Progenitor cell of endocrine pancreas (in vitro differentiated cells): Measurements from ENCODE around the gene TPP1. TPM values are rescaled to one million over a fixed set of nuclear protein-coding genes. Genes with fewer than 3 reads are reported as not detected.
A peak's percentile ranks its signal among the peaks of the same experiment; 100 is the strongest.

Experiments
- DNase-seq: peaks from one replicate; pipeline ENCODE4 v3.0.0; 2021; ENCODE audit warnings: low spot score; ENCODE audit not compliant: unreplicated experiment
- H3K27ac Mint-ChIP-seq: 2 replicates; pipeline ENCODE4 v1.8.0; 2021; ENCODE audit warnings: mild to moderate bottlenecking, moderate library complexity, mixed read lengths
- H3K27me3 Mint-ChIP-seq: 2 replicates; pipeline ENCODE4 v1.8.0; 2021; ENCODE audit warnings: mixed read lengths
- H3K36me3 Mint-ChIP-seq: 2 replicates; pipeline ENCODE4 v1.8.0; 2022; ENCODE audit warnings: mixed read lengths; ENCODE audit not compliant: insufficient read depth
- H3K4me1 Mint-ChIP-seq: 2 replicates; pipeline ENCODE4 v1.8.0; 2021; ENCODE audit warnings: low read depth, mixed read lengths
- H3K4me3 Mint-ChIP-seq: 2 replicates; pipeline ENCODE4 v1.8.0; 2021; ENCODE audit warnings: low read depth, mild to moderate bottlenecking, moderate library complexity, mixed read lengths
- H3K9me3 Mint-ChIP-seq: 2 replicates; pipeline ENCODE4 v1.8.0; 2021; ENCODE audit warnings: low read depth, mixed read lengths
- long read RNA-seq: library from polyadenylated mRNA; unstranded; transcript quantifications from one replicate; pipeline ENCODE4 v2.0.0, GENCODE V29; 2020
- total RNA-seq: library from RNA; stranded (reverse); gene quantifications from 2 replicates; pipeline ENCODE4 v1.2.1, GENCODE V29; 2021
- TF ChIP-seq, protein P1 (sequence below): fragments of 200-600 bp; sonication (generic); IDR thresholded peaks from one replicate; pipeline ENCODE4 v1.5.0; 2021; ENCODE audit warnings: antibody characterized with exemption, mild to moderate bottlenecking; ENCODE audit not compliant: unreplicated experiment

TPP1 gene
- 54.4 and 59.9 TPM in 2 replicates for total RNA-seq
- long read RNA-seq, partial matches to known transcripts: 2 of 10 reads
- long read RNA-seq, other reads (novel, unspliced or antisense): 3 of 10 reads

DNA sequence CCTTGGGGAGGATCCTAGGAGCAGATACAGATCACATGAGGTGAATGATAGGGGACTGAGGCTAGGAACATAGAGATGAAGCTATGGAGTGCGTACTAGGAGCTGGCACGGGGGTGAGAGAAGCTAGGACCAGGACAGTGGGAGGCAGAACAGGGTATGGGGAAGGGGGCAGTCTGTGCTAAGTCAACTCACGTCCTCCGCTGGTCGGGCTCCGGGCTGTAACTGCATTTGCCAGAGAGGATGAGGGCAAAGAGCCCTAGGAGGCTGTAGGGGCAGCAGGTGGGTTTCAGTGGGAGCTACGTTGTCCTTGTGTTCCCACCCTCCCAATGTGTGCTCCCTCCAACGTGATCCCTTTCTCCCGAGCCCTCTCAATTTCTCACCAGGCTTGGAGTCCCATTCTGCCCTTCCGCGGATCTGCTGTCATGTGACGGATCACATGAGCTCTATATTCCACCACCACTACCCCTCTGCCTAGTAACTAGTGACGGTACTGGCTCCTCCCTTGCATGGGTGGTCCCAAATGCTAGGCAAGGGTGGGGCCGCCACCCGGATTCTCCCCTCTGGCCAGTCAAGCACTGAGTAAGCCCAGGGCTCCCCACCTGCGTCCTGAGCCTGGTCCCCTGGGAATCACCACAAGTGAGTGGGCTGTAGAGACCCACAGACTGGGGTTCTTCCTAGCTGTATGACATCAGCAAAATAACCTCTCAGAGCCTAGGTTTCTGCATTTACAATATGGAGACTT, at the start of gene TPP1:
TSS of gene TPP1 (minus strand) at position 419 of the 742 bp plus-strand sequence. CDS start at position 397, 22 bp downstream.
- DNase-seq: peak; percentile 79
- Mint-ChIP-seq H3K4me3 (no peak within 1 kb of the TSS), H3K4me1 (peaks cover 1% of the 10 kb centered on the region), H3K9me3 (no peaks in the 10 kb centered on the region), H3K36me3 (peaks cover 3% of the 10 kb centered on the region), H3K27me3 (no peaks in the 10 kb centered on the region), H3K27ac (peak within 1 kb of the TSS; percentile 50)
- TF ChIP-seq, protein P1, sequence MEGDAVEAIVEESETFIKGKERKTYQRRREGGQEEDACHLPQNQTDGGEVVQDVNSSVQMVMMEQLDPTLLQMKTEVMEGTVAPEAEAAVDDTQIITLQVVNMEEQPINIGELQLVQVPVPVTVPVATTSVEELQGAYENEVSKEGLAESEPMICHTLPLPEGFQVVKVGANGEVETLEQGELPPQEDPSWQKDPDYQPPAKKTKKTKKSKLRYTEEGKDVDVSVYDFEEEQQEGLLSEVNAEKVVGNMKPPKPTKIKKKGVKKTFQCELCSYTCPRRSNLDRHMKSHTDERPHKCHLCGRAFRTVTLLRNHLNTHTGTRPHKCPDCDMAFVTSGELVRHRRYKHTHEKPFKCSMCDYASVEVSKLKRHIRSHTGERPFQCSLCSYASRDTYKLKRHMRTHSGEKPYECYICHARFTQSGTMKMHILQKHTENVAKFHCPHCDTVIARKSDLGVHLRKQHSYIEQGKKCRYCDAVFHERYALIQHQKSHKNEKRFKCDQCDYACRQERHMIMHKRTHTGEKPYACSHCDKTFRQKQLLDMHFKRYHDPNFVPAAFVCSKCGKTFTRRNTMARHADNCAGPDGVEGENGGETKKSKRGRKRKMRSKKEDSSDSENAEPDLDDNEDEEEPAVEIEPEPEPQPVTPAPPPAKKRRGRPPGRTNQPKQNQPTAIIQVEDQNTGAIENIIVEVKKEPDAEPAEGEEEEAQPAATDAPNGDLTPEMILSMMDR: no peak

DNA sequence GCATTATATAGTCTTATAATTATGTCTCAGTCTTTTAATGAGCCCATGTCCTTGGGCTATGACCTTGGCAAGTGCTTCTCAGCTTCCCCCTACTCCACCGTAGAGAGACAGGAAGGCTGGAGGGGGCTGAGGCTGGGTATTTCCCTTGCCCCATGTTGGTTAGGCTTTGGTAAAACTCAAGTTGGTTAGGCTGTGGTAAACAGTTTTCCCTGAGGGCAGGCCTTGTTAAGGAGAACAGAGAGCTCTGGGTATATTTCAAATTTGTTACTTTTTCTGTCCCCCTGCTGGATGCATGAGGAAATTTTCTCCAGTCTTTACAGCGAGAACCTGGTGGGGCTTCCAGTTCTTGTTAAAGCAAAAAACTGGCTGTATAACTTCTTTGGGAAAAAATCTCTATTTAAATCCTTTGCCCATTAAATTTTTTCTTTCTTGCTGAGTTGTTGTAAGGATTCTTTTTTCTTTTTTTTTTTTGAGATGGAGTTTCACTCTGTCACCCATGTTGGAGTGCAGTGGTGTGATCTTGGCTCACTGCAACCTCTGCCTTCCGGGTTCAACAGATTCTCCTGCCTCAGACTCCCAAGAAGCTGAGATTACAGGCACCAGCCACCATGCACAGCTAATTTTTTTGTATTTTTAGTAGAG, 48.6 kb upstream of the TPP1 start:
- Mint-ChIP-seq H3K27me3 (peaks cover 8% of the 10 kb centered on the region), H3K4me1 (no peaks in the 10 kb centered on the region), H3K36me3 (no peaks in the 10 kb centered on the region), H3K27ac (no peak overlapping the region), H3K9me3 (no peaks in the 10 kb centered on the region), H3K4me3 (no peak overlapping the region)
- DNase-seq: no peak
- TF ChIP-seq, protein P1: peak; percentile 61

DNA sequence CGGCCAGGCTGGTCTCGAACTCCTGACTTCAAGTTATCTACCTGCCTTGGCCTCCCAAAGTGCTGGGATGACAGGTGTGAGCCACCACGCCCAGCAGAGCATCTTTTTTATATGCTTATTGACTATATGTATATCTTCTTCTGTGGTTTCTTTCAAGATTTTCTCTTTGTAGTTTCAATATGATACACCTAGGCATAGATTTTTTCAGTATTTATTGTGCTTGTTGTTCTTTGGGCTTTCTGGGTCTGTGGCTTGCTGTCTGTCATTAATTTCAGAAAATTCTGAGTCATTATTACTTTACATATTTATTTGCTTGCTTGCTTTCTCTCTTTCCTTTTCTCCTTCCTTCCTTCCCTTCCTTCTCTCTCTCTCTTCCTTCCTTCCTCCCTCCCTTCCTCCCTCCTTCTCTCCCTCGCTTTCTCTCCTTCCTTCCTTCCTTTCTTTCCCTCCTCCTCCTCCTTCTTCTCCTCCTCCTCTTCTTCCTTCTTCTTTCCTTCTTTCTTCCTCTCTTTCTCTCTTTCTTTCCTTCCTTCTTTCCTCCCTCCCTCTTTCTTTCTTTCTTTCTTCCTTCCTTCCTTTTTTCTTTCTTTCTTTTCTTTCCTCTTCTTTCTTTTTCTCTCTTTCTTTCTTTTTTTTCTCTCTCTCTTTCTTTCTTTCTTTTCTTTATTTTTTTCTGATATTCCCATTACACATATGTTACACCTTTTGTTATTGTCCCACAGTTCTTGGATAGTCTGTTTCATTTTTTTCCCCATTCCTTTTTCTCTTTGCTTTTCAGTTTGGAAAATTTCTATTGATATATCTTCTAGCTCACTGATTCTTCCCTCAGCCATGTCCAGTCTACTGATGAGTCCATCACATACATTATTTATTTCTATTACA, 47.3 kb upstream of the TPP1 start:
- TF ChIP-seq, protein P1: no peak
- H3K27ac Mint-ChIP-seq: no peak overlapping the region

DNA sequence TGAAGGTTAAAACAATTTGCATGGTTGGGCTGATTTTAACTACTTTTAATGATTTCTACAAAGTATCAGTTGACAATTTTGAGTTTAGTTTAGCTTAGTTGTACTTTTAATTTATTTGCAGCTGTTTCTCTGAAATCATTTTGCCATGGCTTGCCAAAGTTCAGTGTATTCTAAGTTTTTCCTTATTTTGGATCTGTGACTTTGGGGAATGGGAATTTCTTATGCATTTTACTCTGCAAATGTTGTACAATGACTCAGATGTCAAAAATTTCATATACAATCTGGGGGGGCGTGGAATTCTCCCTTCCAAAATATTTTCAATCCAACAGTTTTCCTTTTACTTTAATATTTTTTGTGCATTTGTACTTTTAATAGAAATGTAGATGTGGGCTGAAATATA, 45.3 kb upstream of the TPP1 start:
- Mint-ChIP-seq H3K4me1 (peaks cover 4% of the 10 kb centered on the region), H3K4me3 (no peak overlapping the region), H3K27ac (no peak overlapping the region), H3K36me3 (no peaks in the 10 kb centered on the region), H3K9me3 (no peaks in the 10 kb centered on the region), H3K27me3 (peaks cover 11% of the 10 kb centered on the region)
- no peak for DNase-seq
- TF ChIP-seq, protein P1: no peak

More for the DNA sequence above, 47.3 kb upstream of the TPP1 start:
- Mint-ChIP-seq H3K27me3 (peaks cover 11% of the 10 kb centered on the region), H3K36me3 (no peaks in the 10 kb centered on the region), H3K4me1 (peaks cover 4% of the 10 kb centered on the region), H3K4me3 (no peak overlapping the region), H3K9me3 (no peaks in the 10 kb centered on the region)
- no peak for DNase-seq
